ENCODE measurements around the gene SEC16A.

Gene SEC16A

DNA sequence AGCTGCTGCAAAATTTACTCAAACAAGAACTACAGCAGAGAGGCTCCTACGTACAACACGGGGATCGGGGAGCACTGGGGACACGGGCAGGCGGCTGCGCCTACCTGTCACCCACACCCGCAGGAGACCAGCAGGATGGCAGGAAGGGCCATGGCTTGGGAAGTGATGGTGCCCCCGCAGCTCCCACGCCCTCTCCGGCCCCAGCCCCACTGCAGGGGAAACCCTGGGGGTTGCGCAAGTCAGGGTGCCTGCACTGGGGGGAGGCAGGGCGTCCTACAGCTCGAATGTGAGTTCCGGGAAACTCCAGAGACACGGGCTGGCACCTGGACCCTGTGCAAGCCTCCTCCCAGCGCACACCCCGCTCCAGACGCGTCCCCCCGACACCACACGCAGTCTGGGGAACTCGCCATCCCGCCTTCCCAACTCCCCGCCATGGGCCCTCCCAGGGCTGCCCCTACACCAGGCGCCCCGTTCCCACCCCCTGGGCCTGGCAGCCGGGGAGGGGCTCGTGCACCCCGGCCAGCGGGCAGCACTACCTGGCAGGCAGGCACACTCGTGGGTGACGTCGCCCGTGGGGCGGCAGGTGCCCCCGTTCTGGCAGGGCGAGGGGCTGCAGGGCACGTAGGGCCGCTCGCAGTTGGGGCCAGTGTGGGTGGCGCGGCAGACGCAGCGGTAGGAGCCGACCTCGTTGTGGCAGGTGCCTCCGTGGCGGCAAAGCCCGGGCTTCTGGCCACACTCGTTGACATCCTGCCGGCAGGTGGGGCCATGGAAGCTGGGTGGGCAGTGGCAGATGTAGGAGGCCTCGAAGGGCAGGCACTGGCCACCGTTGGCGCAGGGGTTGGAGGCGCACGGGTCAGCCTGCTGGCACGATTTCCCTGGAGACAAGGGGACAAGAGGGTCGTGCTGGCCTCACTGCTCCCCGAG, 39.7 kb upstream of the SEC16A start:
- H3K4me1 Mint-ChIP-seq (ENCODE audit: low read depth) = no peaks in the 10 kb centered on the region
- H3K9me3 Mint-ChIP-seq = no peaks in the 10 kb centered on the region
- no peak overlapping the region for H3K4me3 Mint-ChIP-seq
- H3K27me3 Mint-ChIP-seq (ENCODE audit: low read depth) = no peaks in the 10 kb centered on the region
- H3K27ac Mint-ChIP-seq = no peak overlapping the region
- no peak for DNase-seq (ENCODE audit: low spot score)
- H3K36me3 Mint-ChIP-seq (ENCODE audit: low read depth) = no peaks in the 10 kb centered on the region

DNA sequence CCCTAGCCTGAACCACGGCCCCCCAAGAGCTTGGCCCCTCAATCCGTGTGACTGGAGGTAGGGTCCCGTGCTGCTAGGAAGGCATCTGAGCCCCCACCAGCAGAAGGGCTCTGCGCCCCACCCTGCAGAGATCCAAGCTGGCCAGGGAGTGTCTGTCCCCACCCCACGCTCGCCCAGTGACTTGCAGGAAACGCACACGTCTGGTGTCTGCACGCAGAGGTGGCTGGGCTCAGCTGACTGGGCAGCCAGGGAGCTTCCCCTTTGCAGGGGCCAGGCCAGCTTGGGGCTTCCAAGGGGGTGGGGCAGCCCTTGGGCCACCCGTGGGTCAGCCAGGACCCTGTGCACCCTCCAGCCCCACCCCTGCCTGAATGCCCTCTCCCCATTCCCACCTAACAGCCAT, 38.7 kb upstream of the SEC16A start:
- Mint-ChIP-seq H3K4me3 (no peak overlapping the region), H3K36me3 (ENCODE audit: low read depth) (no peaks in the 10 kb centered on the region), H3K4me1 (ENCODE audit: low read depth) (no peaks in the 10 kb centered on the region)

DNA sequence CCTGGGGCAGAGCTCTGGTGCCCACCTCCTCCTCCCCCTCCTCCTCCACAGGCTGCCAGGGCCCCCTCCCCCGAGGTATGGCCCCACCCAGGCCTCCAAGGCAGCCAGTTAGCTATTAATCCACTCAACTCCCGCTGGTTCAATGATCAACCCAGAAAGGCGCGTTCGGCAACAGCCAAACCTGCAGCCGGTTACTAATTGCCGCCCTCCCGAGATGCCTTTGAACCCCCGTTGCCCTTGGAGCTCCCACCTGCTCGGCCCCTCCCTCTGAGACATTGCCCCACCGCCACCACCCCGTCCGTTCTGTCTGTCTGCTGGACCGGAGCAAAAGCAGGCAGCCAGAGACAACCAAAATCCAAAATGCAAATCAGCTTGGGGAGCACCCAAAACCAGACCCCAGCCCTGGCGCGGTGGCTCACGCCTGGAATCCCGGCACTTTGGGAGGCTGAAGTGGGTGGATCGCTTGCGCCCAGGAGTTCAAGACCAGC, 37.3 kb upstream of the SEC16A start:
- H3K9me3 Mint-ChIP-seq = no peaks in the 10 kb centered on the region
- no peak for DNase-seq (ENCODE audit: low spot score)
- H3K36me3 Mint-ChIP-seq (ENCODE audit: low read depth) = no peaks in the 10 kb centered on the region
- no peak overlapping the region for H3K4me3 Mint-ChIP-seq
- no peaks in the 10 kb centered on the region for H3K4me1 Mint-ChIP-seq (ENCODE audit: low read depth)
- no peaks in the 10 kb centered on the region for H3K27me3 Mint-ChIP-seq (ENCODE audit: low read depth)
- no peak overlapping the region for H3K27ac Mint-ChIP-seq

More for the DNA sequence above, 38.7 kb upstream of the SEC16A start:
- Mint-ChIP-seq H3K9me3 (no peaks in the 10 kb centered on the region), H3K27me3 (ENCODE audit: low read depth) (no peaks in the 10 kb centered on the region), H3K27ac (no peak overlapping the region)
- DNase-seq (ENCODE audit: low spot score) = no peak

DNA sequence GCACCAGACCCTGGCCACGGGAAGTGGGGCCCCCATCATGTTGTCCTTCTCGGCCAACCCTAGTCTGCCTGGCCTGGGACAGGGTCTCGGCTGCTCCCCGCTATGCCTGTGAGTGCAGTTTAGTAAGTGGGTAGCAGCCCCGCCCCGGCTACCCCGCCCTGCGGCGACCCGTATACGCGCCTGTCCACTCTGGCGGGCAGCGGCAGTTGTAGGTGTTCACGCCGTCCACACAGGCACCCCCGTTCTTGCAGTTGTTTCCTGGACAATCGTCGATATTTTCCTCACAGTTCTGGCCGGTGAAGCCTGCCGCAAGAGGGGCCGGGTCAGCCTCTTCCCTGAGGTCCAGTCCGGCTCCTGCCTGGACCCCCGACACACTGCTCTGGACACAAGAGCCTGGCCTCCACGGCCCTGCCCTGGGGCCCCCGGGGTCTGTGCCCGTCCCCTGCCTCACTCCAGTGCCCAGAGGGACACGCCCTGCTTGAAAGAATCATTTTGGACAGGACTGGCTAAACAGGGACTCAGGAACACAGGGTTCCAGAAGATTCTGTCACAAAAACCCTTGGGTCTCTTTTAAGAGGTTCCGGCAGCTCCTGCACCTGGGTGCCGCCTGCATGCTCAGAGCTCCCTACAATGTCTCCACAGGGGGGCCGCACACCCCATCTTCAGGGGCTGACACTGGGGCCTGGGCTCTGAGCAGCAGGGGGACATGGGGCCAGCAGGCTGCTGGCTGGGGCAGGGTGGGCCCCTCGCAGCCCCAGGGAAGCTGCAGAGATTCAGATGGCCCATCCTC, 36.6 kb upstream of the SEC16A start:
- no peak overlapping the region for H3K27ac Mint-ChIP-seq
- no peak overlapping the region for H3K4me3 Mint-ChIP-seq

DNA sequence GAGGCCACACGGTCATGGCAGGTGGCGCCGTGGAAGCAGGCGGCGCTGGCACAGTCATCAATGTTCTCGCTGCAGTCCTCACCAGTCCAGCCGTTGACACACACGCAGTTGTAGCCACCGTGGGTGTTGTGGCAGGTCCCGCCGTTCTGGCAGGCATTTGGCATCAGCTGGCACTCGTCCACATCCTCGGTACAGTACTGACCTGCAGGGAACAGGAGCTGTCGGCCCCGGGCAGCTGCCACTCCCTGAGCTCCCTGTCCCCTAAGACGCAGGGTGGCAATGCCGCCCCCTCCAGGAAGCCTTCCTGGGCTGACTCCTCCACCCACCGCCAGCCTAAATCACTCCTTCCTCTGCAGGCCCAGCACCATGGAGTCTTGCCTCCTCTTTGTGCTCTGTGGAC, 35.8 kb upstream of the SEC16A start:
- H3K4me1 Mint-ChIP-seq (ENCODE audit: low read depth) = no peaks in the 10 kb centered on the region
- no peak overlapping the region for H3K27ac Mint-ChIP-seq
- no peak overlapping the region for H3K4me3 Mint-ChIP-seq
- no peaks in the 10 kb centered on the region for H3K36me3 Mint-ChIP-seq (ENCODE audit: low read depth)
- H3K27me3 Mint-ChIP-seq (ENCODE audit: low read depth) = no peaks in the 10 kb centered on the region
- no peak for DNase-seq (ENCODE audit: low spot score)
- no peaks in the 10 kb centered on the region for H3K9me3 Mint-ChIP-seq

More for the DNA sequence above, 36.6 kb upstream of the SEC16A start:
- no peaks in the 10 kb centered on the region for H3K9me3 Mint-ChIP-seq
- H3K27me3 Mint-ChIP-seq (ENCODE audit: low read depth) = no peaks in the 10 kb centered on the region
- no peak for DNase-seq (ENCODE audit: low spot score)
- no peaks in the 10 kb centered on the region for H3K4me1 Mint-ChIP-seq (ENCODE audit: low read depth)
- H3K36me3 Mint-ChIP-seq (ENCODE audit: low read depth) = no peaks in the 10 kb centered on the region

DNA sequence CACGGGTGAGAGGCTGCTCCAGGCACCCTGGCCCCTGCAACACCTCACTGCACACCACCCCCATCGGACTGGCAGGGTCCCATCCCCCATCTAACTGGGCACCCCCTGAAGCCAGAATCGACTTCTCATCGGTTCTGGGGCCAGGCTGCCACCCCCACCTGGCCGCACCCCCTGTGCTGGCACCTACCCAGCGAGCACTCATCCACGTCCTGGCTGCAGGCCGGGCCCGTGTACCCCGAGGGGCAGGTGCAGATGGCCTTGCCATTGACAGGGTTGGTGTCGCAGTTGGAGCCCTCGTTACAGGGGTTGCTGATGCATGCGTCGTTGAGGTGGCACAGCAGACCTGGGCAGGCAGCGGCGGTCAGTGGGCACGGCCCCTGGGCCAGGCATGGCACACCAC, 35.1 kb upstream of the SEC16A start:
- no peaks in the 10 kb centered on the region for H3K27me3 Mint-ChIP-seq (ENCODE audit: low read depth)
- no peaks in the 10 kb centered on the region for H3K4me1 Mint-ChIP-seq (ENCODE audit: low read depth)
- no peak overlapping the region for H3K27ac Mint-ChIP-seq
- peaks cover 3% of the 10 kb centered on the region for H3K36me3 Mint-ChIP-seq (ENCODE audit: low read depth)
- DNase-seq (ENCODE audit: low spot score) = no peak
- no peaks in the 10 kb centered on the region for H3K9me3 Mint-ChIP-seq
- no peak overlapping the region for H3K4me3 Mint-ChIP-seq

DNA sequence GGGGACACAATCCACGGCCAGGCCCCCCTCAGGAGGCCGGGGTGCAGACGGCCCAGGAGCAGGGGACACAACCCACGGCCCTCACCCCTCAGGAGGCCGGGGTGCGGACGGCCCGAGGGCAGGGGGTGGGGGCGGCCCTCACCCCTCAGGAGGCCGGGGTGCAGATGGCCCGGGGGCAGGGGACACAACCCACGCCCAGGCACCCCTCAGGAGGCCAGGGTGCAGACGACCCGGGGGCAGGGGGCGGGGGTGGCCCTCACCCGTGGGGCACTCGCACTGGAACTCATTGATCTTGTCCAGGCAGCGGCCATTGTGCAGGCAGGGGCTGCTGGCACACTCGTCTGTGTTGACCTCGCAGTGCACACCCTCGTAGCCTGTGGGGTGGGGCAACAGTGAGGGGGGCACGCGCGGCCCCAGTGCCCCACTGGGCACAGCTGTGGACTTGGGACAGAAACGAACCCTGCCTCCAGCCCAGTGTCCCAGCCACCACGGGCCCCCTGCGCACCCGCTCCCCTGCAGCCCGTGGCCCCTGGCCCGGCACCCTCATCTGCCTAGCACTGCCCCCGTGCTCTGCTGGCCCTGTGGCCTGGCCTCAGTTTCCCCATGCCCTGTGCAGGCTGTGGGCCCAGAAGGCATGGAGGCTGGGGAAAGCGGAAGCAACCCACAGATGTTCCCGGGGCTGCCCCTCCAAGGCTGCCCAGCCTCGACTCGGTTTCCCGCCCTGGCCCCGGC, 34.3 kb upstream of the SEC16A start:
- no peak overlapping the region for H3K4me3 Mint-ChIP-seq
- no peak for DNase-seq (ENCODE audit: low spot score)
- no peak overlapping the region for H3K27ac Mint-ChIP-seq
- H3K27me3 Mint-ChIP-seq (ENCODE audit: low read depth) = no peaks in the 10 kb centered on the region
- H3K36me3 Mint-ChIP-seq (ENCODE audit: low read depth) = peaks cover 5% of the 10 kb centered on the region
- H3K9me3 Mint-ChIP-seq = no peaks in the 10 kb centered on the region
- H3K4me1 Mint-ChIP-seq (ENCODE audit: low read depth) = no peaks in the 10 kb centered on the region

DNA sequence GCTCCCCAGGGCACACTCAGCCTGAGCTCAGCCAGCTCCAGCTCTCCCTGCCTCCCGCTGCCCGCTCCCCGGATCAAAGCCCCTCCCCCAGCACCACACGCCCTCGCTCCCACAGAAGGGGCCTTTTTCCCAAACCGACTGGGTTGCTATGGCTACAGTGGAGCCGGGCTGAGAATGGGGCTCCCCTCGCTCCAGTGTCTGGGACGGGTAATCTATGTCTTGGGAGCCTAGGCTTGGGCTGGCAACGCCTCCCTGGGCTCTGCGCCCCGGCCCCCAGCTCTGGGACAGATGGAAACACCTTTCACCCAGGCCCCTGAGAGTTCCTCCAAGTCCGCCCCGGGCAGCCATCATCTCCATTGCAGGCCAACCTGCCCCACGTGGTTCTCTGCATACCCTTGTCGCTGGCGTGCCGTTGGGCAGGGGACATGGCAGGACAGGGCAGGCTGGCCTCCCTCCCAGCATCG, 33.4 kb upstream of the SEC16A start:
- no peak for DNase-seq (ENCODE audit: low spot score)
- no peak overlapping the region for H3K27ac Mint-ChIP-seq
- no peaks in the 10 kb centered on the region for H3K9me3 Mint-ChIP-seq
- H3K4me1 Mint-ChIP-seq (ENCODE audit: low read depth) = no peaks in the 10 kb centered on the region
- H3K4me3 Mint-ChIP-seq = no peak overlapping the region
- peaks cover 8% of the 10 kb centered on the region for H3K36me3 Mint-ChIP-seq (ENCODE audit: low read depth)
- no peaks in the 10 kb centered on the region for H3K27me3 Mint-ChIP-seq (ENCODE audit: low read depth)

DNA sequence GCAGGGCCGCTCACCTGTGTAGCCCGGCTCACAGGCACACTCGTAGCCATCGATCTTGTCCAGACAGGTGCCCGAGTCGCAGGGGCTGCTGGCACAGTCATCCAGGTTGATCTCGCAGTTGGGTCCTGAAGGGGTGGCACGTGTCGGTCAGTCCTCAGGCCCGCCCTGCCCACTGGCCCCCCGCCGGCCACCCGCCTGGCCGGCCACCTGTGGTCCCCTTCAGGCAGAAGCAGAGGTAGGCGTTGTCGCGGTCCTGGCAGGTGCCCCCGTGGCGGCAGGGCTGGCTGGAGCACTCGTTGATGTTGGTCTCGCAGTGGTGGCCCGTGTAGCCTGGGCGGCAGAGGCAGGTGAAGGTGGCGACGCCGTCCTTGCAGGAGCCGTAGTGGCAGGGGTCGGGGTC, 32.4 kb upstream of the SEC16A start:
- H3K9me3 Mint-ChIP-seq = no peaks in the 10 kb centered on the region
- H3K36me3 Mint-ChIP-seq (ENCODE audit: low read depth) = peaks cover 10% of the 10 kb centered on the region

DNA sequence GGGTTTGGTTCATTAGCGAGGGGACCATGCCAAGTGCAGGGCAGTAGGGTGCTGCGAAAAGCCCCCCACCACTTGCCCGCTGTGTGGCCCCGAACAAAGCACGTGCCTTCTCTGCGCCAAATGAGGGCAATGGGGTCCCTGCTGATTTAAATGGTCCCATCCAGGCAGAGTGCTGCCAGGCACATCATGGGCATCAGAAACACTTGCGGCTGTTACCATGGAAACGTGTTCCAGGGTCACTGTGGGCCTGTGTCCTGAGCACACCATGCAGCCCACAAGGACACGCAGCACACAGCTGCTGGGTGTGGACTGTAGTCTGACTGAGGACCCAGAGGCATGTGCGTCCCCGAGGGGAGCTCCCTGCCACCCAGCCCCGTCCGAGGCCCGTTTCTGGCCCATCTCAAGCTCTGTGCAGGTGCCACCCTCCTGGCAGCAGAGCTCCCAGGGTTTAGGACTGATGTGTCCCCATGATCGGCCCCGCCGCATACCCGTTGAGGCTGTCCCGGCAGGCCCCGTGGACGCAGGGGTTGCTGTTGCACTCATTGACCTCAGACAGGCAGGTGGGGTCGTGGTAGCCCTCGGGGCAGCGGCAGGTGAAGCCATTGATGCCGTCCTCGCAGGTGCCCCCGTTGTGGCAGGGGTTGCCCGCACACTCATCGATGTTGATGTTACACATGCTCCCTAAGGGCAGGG, 31.3 kb upstream of the SEC16A start:
- Mint-ChIP-seq H3K36me3 (ENCODE audit: low read depth) (peaks cover 12% of the 10 kb centered on the region), H3K4me1 (ENCODE audit: low read depth) (no peaks in the 10 kb centered on the region), H3K4me3 (no peak overlapping the region), H3K27me3 (ENCODE audit: low read depth) (no peaks in the 10 kb centered on the region), H3K27ac (no peak overlapping the region), H3K9me3 (no peaks in the 10 kb centered on the region)
- DNase-seq (ENCODE audit: low spot score) = no peak

More for the DNA sequence above, 32.4 kb upstream of the SEC16A start:
- Mint-ChIP-seq H3K4me1 (ENCODE audit: low read depth) (no peaks in the 10 kb centered on the region), H3K27me3 (ENCODE audit: low read depth) (no peaks in the 10 kb centered on the region), H3K27ac (no peak overlapping the region), H3K4me3 (no peak overlapping the region)
- no peak for DNase-seq (ENCODE audit: low spot score)

DNA sequence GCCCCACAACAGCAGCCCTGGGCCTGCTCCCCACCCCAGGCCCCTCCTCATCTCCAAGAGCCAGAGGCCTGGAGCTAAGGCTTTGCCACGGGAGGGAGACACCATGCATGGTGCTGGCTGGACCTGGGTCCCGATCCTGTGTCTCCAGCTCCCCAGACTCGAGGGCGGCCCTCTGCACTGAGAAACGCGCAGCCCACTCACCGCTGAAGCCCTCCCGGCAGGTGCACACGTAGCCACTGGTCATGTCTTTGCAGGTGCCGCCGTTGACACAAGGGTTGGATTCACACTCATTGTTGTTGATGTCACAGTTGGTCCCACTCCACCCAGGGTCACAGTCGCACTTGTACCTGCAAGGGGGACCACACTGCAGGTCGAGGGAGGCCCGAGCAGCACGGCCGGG, 30.4 kb upstream of the SEC16A start:
- DNase-seq (ENCODE audit: low spot score) = no peak
- Mint-ChIP-seq H3K36me3 (ENCODE audit: low read depth) (peaks cover 14% of the 10 kb centered on the region), H3K4me3 (no peak overlapping the region), H3K27ac (no peak overlapping the region), H3K4me1 (ENCODE audit: low read depth) (no peaks in the 10 kb centered on the region), H3K27me3 (ENCODE audit: low read depth) (no peaks in the 10 kb centered on the region), H3K9me3 (no peaks in the 10 kb centered on the region)

DNA sequence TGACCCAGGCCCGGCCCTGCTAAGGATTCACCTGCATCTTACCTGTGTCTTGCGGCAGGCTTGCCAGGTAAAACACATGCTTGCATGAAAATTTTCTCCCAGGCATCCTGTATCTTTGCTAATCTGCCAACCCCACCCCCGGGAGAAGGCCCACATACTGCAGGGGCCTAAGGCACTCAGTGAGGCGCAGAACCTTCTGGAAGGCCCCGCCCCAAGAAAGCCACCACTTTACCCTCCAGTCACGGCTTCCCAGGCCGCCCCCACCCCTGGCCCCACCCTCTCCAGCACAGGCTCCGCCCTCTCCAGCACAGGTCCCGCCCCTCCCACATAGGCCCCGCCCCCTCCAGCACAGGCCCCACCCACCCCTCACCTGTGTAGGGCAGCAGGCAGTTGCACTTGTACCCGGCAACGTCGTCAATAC, 29.8 kb upstream of the SEC16A start:
- no peaks in the 10 kb centered on the region for H3K4me1 Mint-ChIP-seq (ENCODE audit: low read depth)
- no peak for DNase-seq (ENCODE audit: low spot score)
- no peaks in the 10 kb centered on the region for H3K9me3 Mint-ChIP-seq
- H3K4me3 Mint-ChIP-seq = no peak overlapping the region
- no peaks in the 10 kb centered on the region for H3K27me3 Mint-ChIP-seq (ENCODE audit: low read depth)
- H3K36me3 Mint-ChIP-seq (ENCODE audit: low read depth) = peaks cover 14% of the 10 kb centered on the region
- H3K27ac Mint-ChIP-seq = no peak overlapping the region
